Epithelial cell of proximal tubule (primary cell): ENCODE measurements around the gene S100P. TPM values are rescaled to one million over a fixed set of nuclear protein-coding genes. Genes with fewer than 3 reads are reported as not detected.

ENCODE experiments used
- DNase-seq: peaks from one replicate; pipeline ENCODE4 v3.0.0-alpha.2; 2011; ENCODE audit warnings: low read depth
- H3K4me3 ChIP-seq: 2 replicates; pipeline ENCODE4 v1.5.1; 2011; ENCODE audit warnings: low read depth, mild to moderate bottlenecking, low read length
- total RNA-seq: library from RNA; depleted of rRNA; stranded (reverse); fragments of >200 nt; gene quantifications from 2 replicates; pipeline ENCODE4 v1.2.3, GENCODE V29; 2015
- TF ChIP-seq, protein P1 (sequence below): conservative IDR thresholded peaks from 2 replicates; pipeline ENCODE4 v1.5.1; 2012; ENCODE audit warnings: low read depth, mild to moderate bottlenecking, low read length

Gene S100P
- total RNA-seq, 1 donor from 2014 or later, result 92.5 TPM

DNA sequence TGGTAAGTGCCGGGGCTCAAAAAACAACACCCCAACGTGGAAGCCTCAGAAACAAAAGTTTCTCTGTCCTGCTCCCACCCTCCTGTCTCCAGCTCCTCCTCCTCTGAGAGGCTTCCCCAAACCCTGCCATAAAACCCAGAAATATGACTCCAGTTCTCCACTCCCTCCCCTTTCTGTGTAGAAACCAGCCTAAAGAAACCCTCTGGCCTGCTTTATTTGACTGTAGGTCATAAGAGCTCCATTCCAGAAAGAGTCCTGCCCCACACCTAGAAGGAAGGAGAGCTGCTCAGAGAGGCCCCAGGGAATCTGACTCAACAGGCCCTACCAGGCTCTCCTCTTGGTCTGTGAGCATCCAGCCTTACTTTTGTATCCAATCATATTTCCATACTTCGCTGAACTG lies 872 bp upstream of the S100P start:
- TF ChIP-seq, protein P1, sequence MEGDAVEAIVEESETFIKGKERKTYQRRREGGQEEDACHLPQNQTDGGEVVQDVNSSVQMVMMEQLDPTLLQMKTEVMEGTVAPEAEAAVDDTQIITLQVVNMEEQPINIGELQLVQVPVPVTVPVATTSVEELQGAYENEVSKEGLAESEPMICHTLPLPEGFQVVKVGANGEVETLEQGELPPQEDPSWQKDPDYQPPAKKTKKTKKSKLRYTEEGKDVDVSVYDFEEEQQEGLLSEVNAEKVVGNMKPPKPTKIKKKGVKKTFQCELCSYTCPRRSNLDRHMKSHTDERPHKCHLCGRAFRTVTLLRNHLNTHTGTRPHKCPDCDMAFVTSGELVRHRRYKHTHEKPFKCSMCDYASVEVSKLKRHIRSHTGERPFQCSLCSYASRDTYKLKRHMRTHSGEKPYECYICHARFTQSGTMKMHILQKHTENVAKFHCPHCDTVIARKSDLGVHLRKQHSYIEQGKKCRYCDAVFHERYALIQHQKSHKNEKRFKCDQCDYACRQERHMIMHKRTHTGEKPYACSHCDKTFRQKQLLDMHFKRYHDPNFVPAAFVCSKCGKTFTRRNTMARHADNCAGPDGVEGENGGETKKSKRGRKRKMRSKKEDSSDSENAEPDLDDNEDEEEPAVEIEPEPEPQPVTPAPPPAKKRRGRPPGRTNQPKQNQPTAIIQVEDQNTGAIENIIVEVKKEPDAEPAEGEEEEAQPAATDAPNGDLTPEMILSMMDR, result no peak
- no peak for DNase-seq
- no peak overlapping the region for H3K4me3 ChIP-seq

DNA sequence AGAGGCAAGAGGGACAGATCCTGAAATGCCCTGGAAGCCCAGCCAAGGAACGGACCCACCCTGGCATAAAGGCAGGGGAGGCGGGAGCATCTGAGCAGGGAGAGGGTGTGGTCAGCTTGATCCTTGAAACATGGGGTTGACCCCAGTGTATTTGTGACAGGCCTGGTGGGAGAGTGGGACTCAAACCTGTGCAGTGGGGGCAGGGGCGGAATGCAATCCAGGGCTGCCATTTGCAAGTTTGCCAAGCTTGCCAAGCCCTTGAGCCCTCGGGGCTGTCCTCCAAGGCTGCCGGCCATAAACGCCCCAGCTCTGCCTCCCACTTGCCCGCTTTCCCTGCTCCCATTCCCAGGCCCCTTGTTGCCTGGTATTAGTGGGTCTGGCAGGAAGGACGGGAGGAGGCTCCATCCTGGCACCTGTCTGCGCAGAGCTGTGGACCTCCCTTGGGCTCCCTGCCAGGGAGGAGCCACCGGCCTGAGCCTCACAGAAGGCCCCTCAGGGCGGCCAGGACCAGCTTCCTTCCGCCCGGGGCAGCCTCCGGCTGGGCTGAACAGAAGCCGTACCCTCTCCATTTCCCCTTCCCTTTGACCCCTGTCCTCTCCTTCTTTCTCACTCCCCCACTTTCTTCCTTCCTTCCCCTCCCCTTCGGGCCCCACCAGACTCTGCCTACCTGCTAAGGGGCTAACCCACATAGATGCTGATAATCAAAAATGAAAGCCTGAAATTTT lies 661 bp downstream of the S100P start:
- no peak for DNase-seq
- H3K4me3 ChIP-seq, result no peak overlapping the region
- TF ChIP-seq, protein P1, result no peak

DNA sequence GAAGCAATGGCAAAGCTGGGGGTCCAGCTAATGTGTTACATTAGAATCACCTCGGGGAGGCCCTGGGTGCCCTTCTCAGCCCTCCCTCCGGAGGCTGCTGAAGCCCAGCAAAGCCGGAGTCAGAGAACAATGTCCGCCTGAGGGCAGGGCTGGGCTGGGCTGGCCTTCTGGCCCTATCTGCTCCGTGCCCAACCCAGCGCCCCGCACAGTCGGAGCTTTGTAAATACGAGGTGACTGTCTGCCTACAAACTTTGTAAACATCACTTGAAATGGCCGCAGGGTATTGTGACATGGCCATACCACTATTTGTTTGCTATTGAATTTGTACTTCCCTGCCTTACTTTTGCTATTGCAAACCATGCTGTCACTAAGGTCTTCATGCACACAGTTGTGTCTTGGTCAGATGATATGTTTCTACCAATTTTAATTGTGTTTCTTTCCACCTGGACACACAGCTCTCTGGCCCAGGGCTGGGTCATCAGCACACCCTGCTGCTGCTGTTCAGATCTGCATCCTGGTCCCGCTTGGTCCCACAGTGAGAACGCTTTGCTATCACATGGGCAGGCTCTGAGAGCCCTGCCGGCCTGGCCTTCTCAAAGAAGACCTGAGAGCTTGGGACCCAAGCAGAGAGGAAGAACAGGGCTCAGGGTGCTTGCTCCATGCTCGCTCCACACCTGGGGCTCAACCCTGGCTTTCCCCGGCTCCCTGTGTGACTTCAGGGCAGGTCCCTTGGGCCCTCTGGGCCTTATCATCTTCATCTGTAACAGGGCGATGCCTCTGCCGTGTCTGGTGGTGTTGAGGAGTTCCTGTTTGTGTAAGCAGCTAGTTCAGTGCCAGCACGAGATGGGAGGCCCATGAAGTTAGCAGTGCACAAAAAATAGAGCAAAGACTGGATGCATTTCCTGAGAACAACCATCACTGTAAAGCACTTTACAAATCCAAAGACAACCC lies 2.3 kb downstream of the S100P start:
- TF ChIP-seq, protein P1, result no peak
- no peak overlapping the region for H3K4me3 ChIP-seq
- no peak for DNase-seq

DNA sequence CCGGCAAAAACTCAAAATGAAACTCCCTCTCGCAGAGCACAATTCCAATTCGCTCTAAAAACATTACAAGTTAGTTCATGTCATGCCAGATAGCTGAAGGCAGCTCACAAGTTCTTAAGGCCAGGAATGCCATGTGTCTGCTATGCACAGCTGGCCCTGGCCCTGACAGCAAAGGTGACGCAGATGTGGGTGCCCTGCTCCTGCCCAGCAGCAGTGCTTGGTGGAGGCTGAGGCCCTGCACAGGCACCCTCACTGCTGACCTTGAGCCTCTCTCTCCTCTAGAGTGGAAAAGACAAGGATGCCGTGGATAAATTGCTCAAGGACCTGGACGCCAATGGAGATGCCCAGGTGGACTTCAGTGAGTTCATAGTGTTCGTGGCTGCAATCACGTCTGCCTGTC lies 2.9 kb downstream of the S100P start:
- DNase-seq, result no peak
- TF ChIP-seq, protein P1, result no peak
- H3K4me3 ChIP-seq, result no peak overlapping the region

DNA sequence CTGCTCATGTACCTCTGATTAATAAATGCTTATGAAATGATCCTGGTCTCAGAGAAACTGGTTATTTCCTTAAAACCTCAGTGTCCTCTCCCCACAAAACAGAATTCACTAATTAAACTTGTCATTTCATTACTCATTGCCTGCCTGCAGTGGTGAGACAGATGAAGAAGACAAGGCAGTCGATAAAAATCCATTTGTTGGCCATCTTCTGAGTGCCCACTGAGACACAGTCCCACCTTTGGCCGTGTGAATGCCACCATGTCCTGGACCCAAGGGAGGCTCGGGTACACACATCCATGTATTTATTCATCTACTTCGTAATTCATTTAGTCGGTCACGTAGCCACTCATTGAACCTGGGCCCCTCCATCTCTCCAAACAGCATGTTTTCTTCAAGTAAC lies 3.5 kb downstream of the S100P start:
- DNase-seq, result no peak
- no peak overlapping the region for H3K4me3 ChIP-seq
- TF ChIP-seq, protein P1, result no peak

DNA sequence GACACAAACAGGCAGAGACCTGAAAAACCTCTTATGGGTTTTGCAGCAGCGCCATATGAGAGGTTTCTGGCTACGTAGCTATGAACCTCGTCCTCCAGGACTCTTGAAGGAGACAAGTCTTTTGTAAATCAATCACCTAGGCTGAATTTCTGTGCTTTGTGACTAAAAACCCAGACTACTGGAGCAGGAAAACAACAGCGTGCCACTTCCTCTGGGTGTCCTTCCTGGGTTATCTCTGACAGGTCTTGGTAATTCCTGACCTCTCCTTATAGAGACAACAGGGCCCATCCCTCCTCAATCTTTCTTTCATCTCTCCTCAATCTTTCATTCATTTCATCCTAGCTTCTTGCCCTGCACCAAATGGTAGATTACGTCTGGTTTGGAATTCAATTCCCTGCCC lies 5.7 kb downstream of the S100P start:
- no peak for DNase-seq
- no peak overlapping the region for H3K4me3 ChIP-seq
- TF ChIP-seq, protein P1, result no peak

DNA sequence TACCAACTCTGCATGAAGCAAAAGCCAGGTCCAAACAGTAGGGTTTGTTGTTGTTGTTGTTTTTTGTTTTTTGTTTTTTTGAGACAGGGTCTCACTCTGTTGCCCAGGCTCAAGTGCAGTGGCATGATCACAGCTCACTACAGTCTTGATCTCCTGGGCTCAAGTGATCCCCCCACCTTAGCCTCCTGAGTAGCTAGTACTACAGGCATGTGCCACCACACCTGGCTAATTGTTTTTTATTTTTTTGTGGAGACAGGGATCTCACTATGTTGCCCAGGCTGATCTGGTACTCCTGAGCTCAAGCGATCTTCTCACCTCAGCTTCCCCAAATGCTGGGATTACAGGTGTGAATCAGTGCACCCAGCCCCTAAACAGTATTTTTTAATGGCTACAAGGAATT lies 6.2 kb downstream of the S100P start:
- TF ChIP-seq, protein P1, result no peak
- no peak for DNase-seq
- no peak overlapping the region for H3K4me3 ChIP-seq
